Measurements from ENCODE around the gene C10orf71. TPM values are rescaled to one million over a fixed set of nuclear protein-coding genes. Genes with fewer than 3 reads are reported as not detected.

The C10orf71 gene
- total and polyA plus RNA-seq, 2 donors from 2014 or later = 0.28 TPM; not detected in 1

- H3K9me3 ChIP-seq (ENCODE audit: control insufficient read depth in 2 of 3, insufficient read depth in 1 of 3, low read length in 3 of 3) = no peaks in the 10 kb centered on the region
- DNase-seq (no peak), FAIRE-seq (no peak)
- TF ChIP-seq CTCF (IDR thresholded peaks at IDR 0.05; ENCODE audit: borderline replicate concordance, extremely low read depth, insufficient read depth) = no peak
- H3K4me1 ChIP-seq (ENCODE audit: control insufficient read depth in 2 of 3, insufficient read depth in 2 of 3, low read depth in 1 of 3, low read length in 3 of 3) = no peaks in the 10 kb centered on the region
- no peaks in the 10 kb centered on the region for H3K27me3 ChIP-seq (ENCODE audit: control insufficient read depth, insufficient read depth, low read length)
- no peak overlapping the region for H3K27ac ChIP-seq (ENCODE audit: low read depth in 2 of 2, low read length in 2 of 2)
- H3K9ac ChIP-seq (ENCODE audit: low read length in 3 of 3) = no peak overlapping the region
- no peak overlapping the region for H3K4me3 ChIP-seq (ENCODE audit: low read length in 3 of 3)
- intact Hi-C loops (cut with DNase I) = no loop called here
- no peaks in the 10 kb centered on the region for H3K36me3 ChIP-seq (ENCODE audit: control insufficient read depth in 2 of 3, insufficient read depth in 3 of 3, low read length in 3 of 3)
Measured at GRCh38 chr10:49290131-49290530, 8.8 kb upstream of the C10orf71 start.

- intact Hi-C loops (cut with DNase I) = no loop called here
- FAIRE-seq (no peak), DNase-seq (peak in 1 of 5 donors; percentile 2)
- Histone ChIP-seq H3K9me3 (ENCODE audit: control insufficient read depth in 2 of 3, insufficient read depth in 1 of 3, low read length in 3 of 3) (no peaks in the 10 kb centered on the region), H3K4me1 (ENCODE audit: control insufficient read depth in 2 of 3, insufficient read depth in 2 of 3, low read depth in 1 of 3, low read length in 3 of 3) (no peaks in the 10 kb centered on the region), H3K36me3 (ENCODE audit: control insufficient read depth in 2 of 3, insufficient read depth in 3 of 3, low read length in 3 of 3) (no peaks in the 10 kb centered on the region), H3K4me3 (ENCODE audit: low read length in 3 of 3) (no peak overlapping the region), H3K9ac (ENCODE audit: low read length in 3 of 3) (no peak overlapping the region), H3K27ac (ENCODE audit: low read depth in 2 of 2, low read length in 2 of 2) (no peak overlapping the region), H3K27me3 (ENCODE audit: control insufficient read depth, insufficient read depth, low read length) (no peaks in the 10 kb centered on the region)
- TF ChIP-seq CTCF (IDR thresholded peaks at IDR 0.05; ENCODE audit: borderline replicate concordance, extremely low read depth, insufficient read depth) = no peak
Measured at GRCh38 chr10:49290607-49291006, 8.4 kb upstream of the C10orf71 start.

- Histone ChIP-seq H3K9me3 (ENCODE audit: control insufficient read depth in 2 of 3, insufficient read depth in 1 of 3, low read length in 3 of 3) (no peaks in the 10 kb centered on the region), H3K9ac (ENCODE audit: low read length in 3 of 3) (no peak overlapping the region), H3K36me3 (ENCODE audit: control insufficient read depth in 2 of 3, insufficient read depth in 3 of 3, low read length in 3 of 3) (no peaks in the 10 kb centered on the region), H3K4me3 (ENCODE audit: low read length in 3 of 3) (no peak overlapping the region), H3K4me1 (ENCODE audit: control insufficient read depth in 2 of 3, insufficient read depth in 2 of 3, low read depth in 1 of 3, low read length in 3 of 3) (no peaks in the 10 kb centered on the region), H3K27ac (ENCODE audit: low read depth in 2 of 2, low read length in 2 of 2) (no peak overlapping the region), H3K27me3 (ENCODE audit: control insufficient read depth, insufficient read depth, low read length) (no peaks in the 10 kb centered on the region)
- FAIRE-seq (no peak), DNase-seq (no peak)
- intact Hi-C loops (cut with DNase I) = no loop called here
- TF ChIP-seq CTCF (IDR thresholded peaks at IDR 0.05; ENCODE audit: borderline replicate concordance, extremely low read depth, insufficient read depth) = no peak
Measured at GRCh38 chr10:49292565-49293207, 6.3 kb upstream of the C10orf71 start.

DNA sequence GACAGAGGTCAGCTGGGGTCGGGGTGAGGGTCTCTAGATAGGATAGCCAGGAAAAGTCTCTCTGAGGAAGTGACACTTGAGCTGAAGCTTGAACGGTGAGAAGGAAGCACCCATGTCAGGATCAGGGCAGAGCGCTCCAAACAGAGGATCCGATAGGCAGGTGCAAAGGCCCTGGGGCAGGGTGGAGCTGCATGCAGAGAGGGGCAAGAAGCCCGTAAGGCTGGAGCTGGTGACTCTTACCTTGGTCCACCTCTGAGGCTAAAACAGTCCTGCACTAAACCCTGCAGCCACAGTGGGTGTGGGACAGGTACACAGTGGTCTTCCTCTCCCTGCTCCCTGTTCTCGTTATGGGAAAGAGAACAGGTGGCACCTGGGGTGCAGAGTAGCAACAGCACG, 5.8 kb upstream of the C10orf71 start:
- no peak overlapping the region for H3K4me3 ChIP-seq (ENCODE audit: low read length in 3 of 3)
- H3K9ac ChIP-seq (ENCODE audit: low read length in 3 of 3) = no peak overlapping the region
- no peak overlapping the region for H3K27ac ChIP-seq (ENCODE audit: low read depth in 2 of 2, low read length in 2 of 2)
- intact Hi-C loops (cut with DNase I) = no loop called here
- H3K36me3 ChIP-seq (ENCODE audit: control insufficient read depth in 2 of 3, insufficient read depth in 3 of 3, low read length in 3 of 3) = no peaks in the 10 kb centered on the region
- no peak for TF ChIP-seq CTCF (IDR thresholded peaks at IDR 0.05; ENCODE audit: borderline replicate concordance, extremely low read depth, insufficient read depth)
- H3K4me1 ChIP-seq (ENCODE audit: control insufficient read depth in 2 of 3, insufficient read depth in 2 of 3, low read depth in 1 of 3, low read length in 3 of 3) = no peaks in the 10 kb centered on the region
- FAIRE-seq (no peak), DNase-seq (no peak)
- no peaks in the 10 kb centered on the region for H3K27me3 ChIP-seq (ENCODE audit: control insufficient read depth, insufficient read depth, low read length)
- no peaks in the 10 kb centered on the region for H3K9me3 ChIP-seq (ENCODE audit: control insufficient read depth in 2 of 3, insufficient read depth in 1 of 3, low read length in 3 of 3)
